ENCODE data around the gene LRRC46. TPM values are rescaled to one million over a fixed set of nuclear protein-coding genes. Genes with fewer than 3 reads are reported as not detected.

LRRC46 gene
- total and polyA plus RNA-seq, 2 of the 13 experiments (the other 11 are each of a cell fraction or from before 2014, with no cell fraction given): 0.09 TPM

GRCh38 chr17:47785538-47786123, 45.8 kb upstream of the LRRC46 start (continued):
- TF ChIP-seq KIAA2018 (CRISPR knock-in tag; IDR thresholded peaks at IDR 0.05; ENCODE audit: borderline replicate concordance): no peak
- no peak for TF ChIP-seq MTA1 (CRISPR knock-in tag; IDR thresholded peaks at IDR 0.05; ENCODE audit: borderline replicate concordance)
- peak; percentile 67 for TF ChIP-seq ELF3 (CRISPR knock-in tag; IDR thresholded peaks at IDR 0.05)
- TF ChIP-seq ZNF83 (CRISPR knock-in tag; IDR thresholded peaks at IDR 0.05; ENCODE audit: borderline replicate concordance): no peak
- no peak for TF ChIP-seq ZKSCAN8 (CRISPR knock-in tag; IDR thresholded peaks at IDR 0.05; ENCODE audit: borderline replicate concordance)
- TF ChIP-seq ZNF407 (CRISPR knock-in tag; IDR thresholded peaks at IDR 0.05; ENCODE audit: not compliant biosample characterization): no peak
- TF ChIP-seq ATF3 (CRISPR knock-in tag; IDR thresholded peaks at IDR 0.05): no peak
- no peak for TF ChIP-seq CBX1 (IDR thresholded peaks at IDR 0.05; ENCODE audit: low read depth)
- TF ChIP-seq THAP7 (CRISPR knock-in tag; IDR thresholded peaks at IDR 0.05): no peak
- TF ChIP-seq MAFF (IDR thresholded peaks at IDR 0.05; ENCODE audit: low read depth, low read length): peak; percentile 38; the same call in 1 of the 2 replicates
- no peak for TF ChIP-seq KMT2A (CRISPR knock-in tag; IDR thresholded peaks at IDR 0.05)

All from HepG2 (cell line).